ENCODE results near the gene FIGN. TPM values are rescaled to one million over a fixed set of nuclear protein-coding genes. Genes with fewer than 3 reads are reported as not detected.

Gene FIGN
- total and polyA plus RNA-seq, 2 of the 4 experiments (the other 2 are of a cell fraction): 0.77 to 0.90 TPM

GRCh38 chr2:163686289-163686688, 49.5 kb downstream of the FIGN start:
- CTCF ChIA-PET: no interaction called here
- no peak for ATAC-seq (ENCODE audit: low read depth)
- BruUV-seq (replicated peaks): no TSS peak

More at GRCh38 chr2:163686289-163686688, 49.5 kb downstream of the FIGN start:
- POLR2A ChIA-PET (ENCODE audit: unreplicated experiment): no interaction called here
- Histone ChIP-seq H4K5ac (ENCODE audit: low read depth, low read length) (no peak overlapping the region), H3K56ac (ENCODE audit: extremely low read depth, insufficient read depth, low read length) (no peak overlapping the region), H2BK5ac (ENCODE audit: low read depth, low read length, poor library complexity, severe bottlenecking) (no peak overlapping the region), H3K9me1 (ENCODE audit: insufficient read depth, low read length) (no peaks in the 10 kb centered on the region), H3K4me2 (ENCODE audit: low read depth, low read length) (no peak overlapping the region), H3K4me1 (ENCODE audit: control insufficient read depth, insufficient read depth, low read length) (no peaks in the 10 kb centered on the region), H3K23ac (ENCODE audit: low read depth, low read length) (no peak overlapping the region), H3K27me3 (ENCODE audit: control insufficient read depth, insufficient read depth, low read length) (no peaks in the 10 kb centered on the region), H3K18ac (ENCODE audit: low read depth, low read length) (no peak overlapping the region), H3K27ac (ENCODE audit: insufficient read depth, low read length) (no peak overlapping the region), H3K4me3 (ENCODE audit: insufficient read depth, low read depth, low read length) (no peak overlapping the region), H3K36me3 (ENCODE audit: control insufficient read depth, insufficient read depth, low read length) (no peaks in the 10 kb centered on the region), H2AFZ (replicated peaks; ENCODE audit: low read length, poor library complexity) (no peak overlapping the region), H4K91ac (ENCODE audit: insufficient read depth, low read depth, low read length) (no peak overlapping the region), H3K9ac (ENCODE audit: low read depth, low read length) (no peak overlapping the region), H2BK120ac (ENCODE audit: low read depth, low read length) (no peak overlapping the region), H3K9me3 (ENCODE audit: control insufficient read depth, insufficient read depth, low read length) (no peaks in the 10 kb centered on the region), H4K20me1 (ENCODE audit: insufficient read depth, low read length) (no peaks in the 10 kb centered on the region), H3K14ac (replicated peaks; ENCODE audit: low read depth, low read length) (no peak overlapping the region), H3K79me1 (ENCODE audit: low read depth in 1 of 2, low read length in 2 of 2) (peaks cover 0 to 3% of the 10 kb centered on the region in 2 experiments; a peak in 1 of 4 replicates), H2BK20ac (ENCODE audit: low read depth, low read length) (no peak overlapping the region), H2AK9ac (replicated peaks; ENCODE audit: low read depth, low read length, poor library complexity) (no peak overlapping the region), H2AK5ac (ENCODE audit: low read depth, low read length) (no peak overlapping the region), H2BK15ac (ENCODE audit: low read depth, low read length) (no peak overlapping the region), H3K4ac (ENCODE audit: low read depth, low read length) (no peak overlapping the region), H4K8ac (ENCODE audit: low read depth in 2 of 2, low read length in 2 of 2) (no peak overlapping the region)
- dilution Hi-C loops (cut with HindIII; ENCODE audit: low sequenced_read_pairs, unreplicated experiment) (no loop called here), intact Hi-C loops (cut with micrococcal nuclease) (no loop called here), in situ Hi-C loops (cut with MboI; ENCODE audit: low sequenced_read_pairs) (no loop called here)
- no peak for DNase-seq
- no CpG with 5 or more reads among the region's 4 CpGs for WGBS, 2 experiments (ENCODE audit: extremely low coverage in 2 of 2, insufficient read length in 1 of 2)
- no peak for TF ChIP-seq POLR2A (IDR thresholded peaks at IDR 0.05; ENCODE audit: low read depth, low read length)
- no peak for TF ChIP-seq BHLHE40 (IDR thresholded peaks at IDR 0.05; ENCODE audit: low read depth, low read length)
- TF ChIP-seq SMC3 (IDR thresholded peaks at IDR 0.05; ENCODE audit: low read depth, low read length): no peak
- TF ChIP-seq RFX5 (IDR thresholded peaks at IDR 0.05; ENCODE audit: low read depth, low read length): no peak
- no peak for TF ChIP-seq CTCF (conservative IDR thresholded peaks at IDR 0.05; ENCODE audit: low read depth, low read length)
- TF ChIP-seq MAFK (IDR thresholded peaks at IDR 0.05; ENCODE audit: low read depth, low read length): no peak
- no peak for TF ChIP-seq FOS (IDR thresholded peaks at IDR 0.05; ENCODE audit: low read depth, low read length)
- TF ChIP-seq MAZ (IDR thresholded peaks at IDR 0.05; ENCODE audit: borderline replicate concordance, low read depth, low read length): no peak
- TF ChIP-seq RAD21 (IDR thresholded peaks at IDR 0.05; ENCODE audit: low read length): no peak

Data from IMR-90 (cell line).